Heart left ventricle (tissue), 16 donors: ENCODE measurements around the gene CNIH2. TPM values are rescaled to one million over a fixed set of nuclear protein-coding genes. Genes with fewer than 3 reads are reported as not detected.
A peak's percentile ranks its signal among the peaks of the same experiment; 100 is the strongest.

ENCODE experiments used
- ATAC-seq, 4 donors: fragments of 200-7000 bp; cut with Tn5 transposase; one replicate each; pipeline ENCODE4 v1.9.1; 2020 to 2022; ENCODE audit warnings: moderate library complexity in 4 of 4, mild to moderate bottlenecking in 3 of 4, moderate number of reproducible peaks in 1 of 4
- DNase-seq, 5 donors: peaks; one replicate each; pipeline ENCODE4 v3.0.0-alpha.2; 2020
- H3K27ac ChIP-seq, 12 donors: fragments of 200-600 bp; sonication (generic) in 4 of 12; one replicate each; pipeline versions ENCODE4 v1.5.0 to v1.8.0; 2016 to 2022; ENCODE audit warnings: mild to moderate bottlenecking in 2 of 12
- H3K27me3 ChIP-seq, 9 donors: fragments of 200-600 bp; sonication (generic) in 2 of 9; one replicate each; pipeline versions ENCODE4 v1.5.1 to v1.8.0; 2016 to 2022; ENCODE audit warnings: mild to moderate bottlenecking in 3 of 9
- H3K36me3 ChIP-seq, 9 donors: fragments of 200-600 bp; sonication (generic) in 2 of 9; one replicate each; pipeline versions ENCODE4 v1.5.0 to v1.8.0; 2018 to 2022; ENCODE audit warnings: mild to moderate bottlenecking in 2 of 9
- H3K4me1 ChIP-seq, 12 donors: fragments of 200-600 bp; sonication (generic) in 4 of 12; one replicate each; pipeline versions ENCODE4 v1.5.0 to v1.8.0; 2016 to 2022; ENCODE audit warnings: mild to moderate bottlenecking in 3 of 12
- H3K4me3 ChIP-seq, 12 donors: fragments of 200-600 bp; sonication (generic) in 4 of 12; one replicate each; pipeline versions ENCODE4 v1.5.0 to v1.8.0; 2017 to 2022; ENCODE audit warnings: mild to moderate bottlenecking in 9 of 12, moderate library complexity in 4 of 12
- H3K9me3 ChIP-seq, 12 donors: fragments of 200-600 bp; sonication (generic) in 4 of 12; one replicate each; pipeline versions ENCODE4 v1.5.0 to v1.8.0; 2016 to 2022; ENCODE audit warnings: mild to moderate bottlenecking in 1 of 12
- POLR2A ChIP-seq, 2 donors: fragments of 450-650 bp; IDR thresholded peaks; one replicate each; pipeline ENCODE4 v1.6.1; 2017; ENCODE audit warnings: antibody characterized with exemption in 2 of 2, mild to moderate bottlenecking in 2 of 2, moderate library complexity in 2 of 2
- WGBS, 4 donors: extraction: QIAGEN DNeasy Blood & Tissue Kit in 2 of 4; methylation state at CpG; one replicate each; pipeline versions ENCODE4 v1.1.5 to v1.1.7; 2013 to 2018; 5-methylcytosine and 5-hydroxymethylcytosine counted together
- intact Hi-C, 10 donors: fragments of 100-400 bp; cut with DNase I; formaldehyde crosslinking; loops; one replicate each; pipeline versions ENCODE4 v1.11.1 to v1.14.2; 2022
- polyA plus RNA-seq, 2 donors: library from polyadenylated mRNA; stranded (reverse); fragments of 200-250 nt; gene quantifications; one replicate each; pipeline ENCODE4 v1.2.3, GENCODE V29; 2013
- total RNA-seq, 9 donors: library from RNA; depleted of rRNA in 2 of 9; stranded (reverse); fragments of >200 nt in 2 of 9; fragmentation: NEBNext Ultra II Directional in 3 of 9; extraction: Animal tissue kit (Norgen Biotek cat#: 25700) in 3 of 9; gene quantifications; one replicate each; pipeline versions ENCODE4 v1.1.0 to v1.2.4, GENCODE V29; 2016 to 2023
- TF ChIP-seq, protein P1 (sequence below), 12 donors: fragments of 200-600 bp; sonication (generic) in 4 of 12; IDR thresholded peaks; one replicate each; pipeline versions ENCODE4 v1.5.0 to v1.8.0; 2018 to 2022; ENCODE audit warnings: antibody characterized with exemption in 12 of 12, mild to moderate bottlenecking in 5 of 12
- donor health status: ischemic (EF 13 %, LVEDD 7.1; RV severe dilation, severe dysfunction).
- donor health status: healthy with polysubstance abuse.
- donor health status: DM: no; HTN: yes; CAD: no.
- donor health status: DM: no; HTN: no; CAD: no.
- donor health status: ischemic (EF 25% LVEDD 6.9; RV normal size, moderate dysfunction).
- donor health status: ischemic (EF 25% LVEDD 5.7; RV mildly dilated, moderate dysfunction).
- donor health status: healthy.
- donor health status: DM: yes; HTN: yes; CAD: no.
- donor health status: ischemic (EF 35%, LVEDD 5.7; RV mildly dilated, moderate dysfunction).
- donor health status: nonischemic (EF 11% LVEDD 7.7; RV severe dilation, severe dysfunction).
- donor health status: DM: yes; HTN: yes; CAD: no.
- donor health status: PGD.
- donor health status: ischemic (EF 29% LVEDD 5.4; RV normal size, mild dysfunction).
- donor health status: nonischemic (EF 23%, LVEDD 6.1; RV moderate dilation, normal function).

The CNIH2 gene
- total and polyA plus RNA-seq, 11 donors = 0.08 to 0.40 (median 0.25) TPM; not detected in 8

DNA sequence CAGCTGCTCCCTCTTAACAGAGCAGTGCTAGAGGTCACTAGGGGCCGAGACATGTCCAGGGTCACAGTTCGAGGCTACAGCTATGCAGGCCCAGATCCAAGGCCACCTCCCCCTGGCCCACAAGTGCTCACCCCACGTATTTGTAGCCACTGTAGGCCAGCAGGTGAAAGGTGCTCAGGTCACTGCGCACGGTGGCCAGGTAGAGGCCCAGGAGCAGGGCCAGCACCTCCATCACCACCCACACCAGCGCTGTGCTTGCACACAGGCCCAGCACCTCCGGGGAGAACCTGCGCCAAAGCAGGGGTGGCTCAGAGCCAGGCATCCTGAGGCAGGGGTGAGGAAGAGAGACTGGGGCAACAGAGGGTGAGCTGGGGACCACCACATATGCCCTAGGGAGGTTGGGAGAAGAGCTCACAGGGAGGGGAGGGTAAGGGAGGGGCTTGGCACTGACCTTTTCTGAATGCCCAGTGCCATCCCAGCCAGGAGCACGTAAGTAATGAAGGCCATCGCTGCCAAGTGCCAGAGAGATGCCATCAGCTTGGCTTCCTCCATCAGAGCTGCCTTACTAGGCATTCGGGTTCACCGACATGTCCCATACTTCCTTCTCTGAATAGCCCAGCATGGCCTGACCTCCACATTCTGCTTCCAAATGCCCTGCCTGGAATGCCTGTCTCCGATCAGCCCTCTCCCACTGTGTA, 7.4 kb downstream of the CNIH2 start:
- DNase-seq (no peak), ATAC-seq (no peak)
- Histone ChIP-seq H3K36me3 (peaks cover 0 to 23% (median 8%) of the 10 kb centered on the region in 9 donors), H3K4me1 (peaks cover 0 to 60% (median 38%) of the 10 kb centered on the region in 12 donors), H3K9me3 (no peaks in the 10 kb centered on the region), H3K4me3 (no peak overlapping the region), H3K27ac (peak overlapping the region in 6 of 12 donors; percentile 23 to 65 (median 44)), H3K27me3 (no peaks in the 10 kb centered on the region)
- WGBS, 4 donors = 74 to 87% (median 84%) methylated on average over 10 to 13 of the region's 13 CpGs
- intact Hi-C loops = loop anchor here in 5 of 10 donors (10.0 kb wide), 1 partner anchor 61 kb away; no protein-coding TSS in a partner anchor
- TF ChIP-seq POLR2A (IDR thresholded peaks at IDR 0.05) = no peak
- TF ChIP-seq, protein P1, sequence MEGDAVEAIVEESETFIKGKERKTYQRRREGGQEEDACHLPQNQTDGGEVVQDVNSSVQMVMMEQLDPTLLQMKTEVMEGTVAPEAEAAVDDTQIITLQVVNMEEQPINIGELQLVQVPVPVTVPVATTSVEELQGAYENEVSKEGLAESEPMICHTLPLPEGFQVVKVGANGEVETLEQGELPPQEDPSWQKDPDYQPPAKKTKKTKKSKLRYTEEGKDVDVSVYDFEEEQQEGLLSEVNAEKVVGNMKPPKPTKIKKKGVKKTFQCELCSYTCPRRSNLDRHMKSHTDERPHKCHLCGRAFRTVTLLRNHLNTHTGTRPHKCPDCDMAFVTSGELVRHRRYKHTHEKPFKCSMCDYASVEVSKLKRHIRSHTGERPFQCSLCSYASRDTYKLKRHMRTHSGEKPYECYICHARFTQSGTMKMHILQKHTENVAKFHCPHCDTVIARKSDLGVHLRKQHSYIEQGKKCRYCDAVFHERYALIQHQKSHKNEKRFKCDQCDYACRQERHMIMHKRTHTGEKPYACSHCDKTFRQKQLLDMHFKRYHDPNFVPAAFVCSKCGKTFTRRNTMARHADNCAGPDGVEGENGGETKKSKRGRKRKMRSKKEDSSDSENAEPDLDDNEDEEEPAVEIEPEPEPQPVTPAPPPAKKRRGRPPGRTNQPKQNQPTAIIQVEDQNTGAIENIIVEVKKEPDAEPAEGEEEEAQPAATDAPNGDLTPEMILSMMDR (IDR thresholded peaks at IDR 0.05) = no peak

DNA sequence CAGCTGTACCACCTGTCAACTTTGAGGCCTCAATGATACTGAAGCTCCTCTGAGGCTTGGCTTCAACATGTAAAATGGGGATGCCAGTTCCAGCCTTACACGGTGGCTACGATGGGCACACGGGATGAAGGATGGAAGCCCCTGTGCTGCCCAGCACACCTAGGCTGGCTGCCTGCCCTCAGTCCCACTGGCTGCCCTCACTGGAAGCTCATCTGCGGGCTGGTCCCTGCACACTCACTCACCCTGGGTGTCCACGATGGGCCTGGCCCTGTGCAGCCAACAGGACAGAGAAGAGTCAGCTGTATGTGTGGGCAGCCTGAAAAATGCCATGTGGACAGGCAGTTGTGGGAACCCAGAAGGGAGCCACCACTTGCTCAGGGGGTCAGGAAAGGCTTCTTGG, 8.7 kb downstream of the CNIH2 start:
- H3K27ac ChIP-seq = no peak overlapping the region
- peaks cover 0 to 9% (median under 1%) of the 10 kb centered on the region in 9 donors for H3K27me3 ChIP-seq
- TF ChIP-seq, protein P1 (IDR thresholded peaks at IDR 0.05) = no peak
- no peak for TF ChIP-seq POLR2A (IDR thresholded peaks at IDR 0.05)
- DNase-seq (no peak), ATAC-seq (no peak)
- peaks cover 0 to 60% (median 38%) of the 10 kb centered on the region in 12 donors for H3K4me1 ChIP-seq
- H3K9me3 ChIP-seq = no peaks in the 10 kb centered on the region
- no peak overlapping the region for H3K4me3 ChIP-seq
- intact Hi-C loops = loop anchor here in 5 of 10 donors (10.0 kb wide), 1 partner anchor 62 kb away; no protein-coding TSS in a partner anchor
- H3K36me3 ChIP-seq = peaks cover 0 to 23% (median 8%) of the 10 kb centered on the region in 9 donors
- 76 to 87% (median 85%) methylated on average over 5 of the region's 5 CpGs for WGBS, 4 donors

DNA sequence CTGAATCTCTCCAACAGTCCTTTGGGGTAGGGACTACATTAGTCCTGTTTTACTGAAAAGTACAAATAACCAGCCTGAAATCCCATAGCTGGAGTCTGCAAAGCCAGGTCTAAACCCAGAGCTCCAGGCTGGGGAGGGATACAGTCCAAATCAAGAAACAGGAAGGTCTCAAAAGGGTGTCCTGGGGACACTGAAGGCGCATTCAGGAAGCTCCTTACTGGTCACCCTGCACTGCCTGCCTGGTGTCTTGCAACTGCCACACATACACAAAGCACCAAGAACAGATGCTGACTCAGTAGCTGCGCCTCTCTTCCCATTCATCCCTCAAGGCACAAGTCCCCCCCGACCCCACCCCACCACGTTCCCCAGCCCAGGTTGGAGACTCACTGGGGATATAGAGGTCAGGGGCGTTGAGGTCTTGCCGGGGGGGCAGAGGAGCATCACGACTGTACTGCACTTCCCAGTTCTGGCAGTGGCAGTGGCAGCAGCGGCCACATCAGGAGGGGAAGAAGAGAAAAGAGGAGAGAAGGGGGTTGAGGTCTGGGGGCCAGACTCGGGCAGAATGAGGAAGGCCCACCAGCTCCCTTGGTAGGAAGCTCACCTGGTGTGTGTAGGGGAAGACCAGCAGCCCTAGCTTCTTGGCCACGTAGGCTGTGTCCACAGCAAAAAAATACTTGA, 9.4 kb downstream of the CNIH2 start:
- Histone ChIP-seq H3K27me3 (peaks cover 5 to 16% (median 7%) of the 10 kb centered on the region in 9 donors), H3K27ac (peak overlapping the region in 1 of 12 donors; percentile 94), H3K9me3 (no peaks in the 10 kb centered on the region), H3K36me3 (peaks cover 0 to 23% (median 8%) of the 10 kb centered on the region in 9 donors), H3K4me3 (peak overlapping the region in 7 of 12 donors; percentile 70 to 100 (median 75)), H3K4me1 (peaks cover 0 to 61% (median 38%) of the 10 kb centered on the region in 12 donors)
- DNase-seq = no peak
- no peak for ATAC-seq
- WGBS, 4 donors = 80 to 89% (median 83%) methylated on average over 10 of the region's 10 CpGs
- TF ChIP-seq POLR2A (IDR thresholded peaks at IDR 0.05) = no peak
- TF ChIP-seq, protein P1 (IDR thresholded peaks at IDR 0.05) = no peak
- intact Hi-C loops = loop anchor here in 5 of 10 donors (10.0 kb wide), 1 partner anchor 63 kb away; no protein-coding TSS in a partner anchor
